SK-N-SH treated with all-trans-retinoic acid at 6 μM for 48 hours (cell line): ENCODE data around the gene MREG.

Experiments used
- BACH2 ChIP-seq: fragments of 250-450 bp; sonication (Bioruptor Pico); IDR thresholded peaks from 2 replicates; pipeline ENCODE4 v1.9.0; 2021; ENCODE audit warnings: mild to moderate bottlenecking, borderline replicate concordance
- ESRRG ChIP-seq: fragments of 250-450 bp; sonication (Bioruptor Pico); IDR thresholded peaks from 2 replicates; pipeline ENCODE4 v1.6.1; 2021; ENCODE audit warnings: mild to moderate bottlenecking
- ISL1 ChIP-seq: fragments of 250-450 bp; sonication (Bioruptor Pico); IDR thresholded peaks from 2 replicates; pipeline ENCODE4 v2.1.2; 2022; ENCODE audit warnings: mild to moderate bottlenecking, moderate library complexity
- PATZ1 ChIP-seq: fragments of 250-450 bp; sonication (Bioruptor Pico); IDR thresholded peaks from 2 replicates; pipeline ENCODE4 v1.8.0; 2020; ENCODE audit warnings: mild to moderate bottlenecking, moderate library complexity, borderline replicate concordance
- POU6F1 ChIP-seq: fragments of 250-450 bp; sonication (Bioruptor Pico); IDR thresholded peaks from 2 replicates; pipeline ENCODE4 v1.8.0; 2021; ENCODE audit warnings: low read depth, mild to moderate bottlenecking, moderate library complexity, borderline replicate concordance
- RARB ChIP-seq: fragments of 250-450 bp; sonication (Bioruptor Pico); IDR thresholded peaks from 2 replicates; pipeline ENCODE4 v1.8.0; 2021; ENCODE audit warnings: mild to moderate bottlenecking, moderate library complexity
- SNAI2 ChIP-seq: fragments of 250-450 bp; sonication (Bioruptor Pico); IDR thresholded peaks from 2 replicates; pipeline ENCODE4 v1.5.0; 2020; ENCODE audit warnings: mild to moderate bottlenecking, moderate library complexity
- TCF4 ChIP-seq: fragments of 250-450 bp; sonication (Bioruptor Pico); IDR thresholded peaks from 2 replicates; pipeline ENCODE4 v1.8.0; 2021; ENCODE audit warnings: mild to moderate bottlenecking, moderate library complexity, borderline replicate concordance
- TOX ChIP-seq: fragments of 250-450 bp; sonication (Bioruptor Pico); IDR thresholded peaks from 2 replicates; pipeline ENCODE4 v1.8.0; 2021; ENCODE audit warnings: mild to moderate bottlenecking, moderate library complexity, borderline replicate concordance
- ZFP3 ChIP-seq: fragments of 250-450 bp; sonication (Bioruptor Pico); IDR thresholded peaks from 2 replicates; pipeline ENCODE4 v1.5.0; 2020; ENCODE audit warnings: mild to moderate bottlenecking, moderate library complexity
- ZFP30 ChIP-seq: fragments of 450-650 bp; formaldehyde crosslinking; IDR thresholded peaks from 2 replicates; pipeline ENCODE4 v1.5.0; 2022; ENCODE audit warnings: mild to moderate bottlenecking, moderate library complexity
- ZNF565 ChIP-seq: fragments of 450-650 bp; formaldehyde crosslinking; conservative IDR thresholded peaks from 2 replicates; pipeline ENCODE4 v1.5.0; 2020; ENCODE audit warnings: low read depth, mild to moderate bottlenecking, moderate library complexity
- TF ChIP-seq, protein P1 (sequence below): fragments of 250-450 bp; sonication (Bioruptor Pico); IDR thresholded peaks from 2 replicates; pipeline ENCODE4 v1.5.0; 2020; ENCODE audit warnings: mild to moderate bottlenecking, moderate library complexity

- no peak for TF ChIP-seq TOX (CRISPR knock-in tag)
- no peak for TF ChIP-seq PATZ1 (CRISPR knock-in tag)
- no peak for TF ChIP-seq ZFP3 (CRISPR knock-in tag)
- no peak for TF ChIP-seq ZNF565 (CRISPR knock-in tag)
- TF ChIP-seq POU6F1 (CRISPR knock-in tag), result no peak
- TF ChIP-seq BACH2 (CRISPR knock-in tag), result no peak
- TF ChIP-seq ZFP30, result no peak
- no peak for TF ChIP-seq TCF4 (CRISPR knock-in tag)
- TF ChIP-seq SNAI2, result no peak
- no peak for TF ChIP-seq ESRRG (CRISPR knock-in tag)
- TF ChIP-seq RARB (CRISPR knock-in tag), result no peak
- TF ChIP-seq, protein P1, sequence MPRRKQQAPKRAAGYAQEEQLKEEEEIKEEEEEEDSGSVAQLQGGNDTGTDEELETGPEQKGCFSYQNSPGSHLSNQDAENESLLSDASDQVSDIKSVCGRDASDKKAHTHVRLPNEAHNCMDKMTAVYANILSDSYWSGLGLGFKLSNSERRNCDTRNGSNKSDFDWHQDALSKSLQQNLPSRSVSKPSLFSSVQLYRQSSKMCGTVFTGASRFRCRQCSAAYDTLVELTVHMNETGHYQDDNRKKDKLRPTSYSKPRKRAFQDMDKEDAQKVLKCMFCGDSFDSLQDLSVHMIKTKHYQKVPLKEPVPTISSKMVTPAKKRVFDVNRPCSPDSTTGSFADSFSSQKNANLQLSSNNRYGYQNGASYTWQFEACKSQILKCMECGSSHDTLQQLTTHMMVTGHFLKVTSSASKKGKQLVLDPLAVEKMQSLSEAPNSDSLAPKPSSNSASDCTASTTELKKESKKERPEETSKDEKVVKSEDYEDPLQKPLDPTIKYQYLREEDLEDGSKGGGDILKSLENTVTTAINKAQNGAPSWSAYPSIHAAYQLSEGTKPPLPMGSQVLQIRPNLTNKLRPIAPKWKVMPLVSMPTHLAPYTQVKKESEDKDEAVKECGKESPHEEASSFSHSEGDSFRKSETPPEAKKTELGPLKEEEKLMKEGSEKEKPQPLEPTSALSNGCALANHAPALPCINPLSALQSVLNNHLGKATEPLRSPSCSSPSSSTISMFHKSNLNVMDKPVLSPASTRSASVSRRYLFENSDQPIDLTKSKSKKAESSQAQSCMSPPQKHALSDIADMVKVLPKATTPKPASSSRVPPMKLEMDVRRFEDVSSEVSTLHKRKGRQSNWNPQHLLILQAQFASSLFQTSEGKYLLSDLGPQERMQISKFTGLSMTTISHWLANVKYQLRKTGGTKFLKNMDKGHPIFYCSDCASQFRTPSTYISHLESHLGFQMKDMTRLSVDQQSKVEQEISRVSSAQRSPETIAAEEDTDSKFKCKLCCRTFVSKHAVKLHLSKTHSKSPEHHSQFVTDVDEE (CRISPR knock-in tag), result no peak
- no peak for TF ChIP-seq ISL1 (CRISPR knock-in tag)
Measured at GRCh38 chr2:215998636-215999035, 14.7 kb downstream of the MREG start.
